PC-9 (cell line): Measurements from ENCODE around the gene OS9. TPM values are rescaled to one million over a fixed set of nuclear protein-coding genes. Genes with fewer than 3 reads are reported as not detected.

Experiments used
- BruUV-seq: library from RNA; stranded (reverse); fragments of 400-500 nt; replicated peaks from 2 replicates; lab custom pipeline; 2021; lab: Mats Ljungman, UMichigan
- CTCF ChIA-PET: fragments of 300-600 bp; sonication (Branson Sonifier 250); formaldehyde crosslinking; loops from one replicate; lab custom pipeline; 2022; ENCODE audit warnings: antibody characterized with exemption; lab: Charles Lee
- POLR2A ChIA-PET: fragments of 300-600 bp; sonication (Branson Sonifier 250); formaldehyde crosslinking; loops from one replicate; lab custom pipeline; 2022; ENCODE audit warnings: antibody characterized with exemption; ENCODE audit not compliant: unreplicated experiment; lab: Charles Lee
- DNase-seq, 2 experiments: peaks; one replicate each; pipeline versions ENCODE4 v3.0.0 to v3.0.0-alpha.2; 2015 to 2022; ENCODE audit warnings: mixed read lengths in 1 of 2
- H2AFZ ChIP-seq: fragments of 200-600 bp; sonication (generic); 2 replicates; pipeline ENCODE4 v1.8.1; 2017; ENCODE audit warnings: antibody characterized with exemption
- H3F3A ChIP-seq: fragments of 200-600 bp; sonication (generic); 2 replicates; pipeline ENCODE4 v1.8.1; 2017; ENCODE audit warnings: antibody characterized with exemption, mild to moderate bottlenecking, low read depth; ENCODE audit not compliant: insufficient read depth
- H3K27ac ChIP-seq: fragments of 200-600 bp; sonication (generic); 2 replicates; pipeline ENCODE4 v1.6.1; 2016; ENCODE audit warnings: mixed run types
- H3K27me3 ChIP-seq: fragments of 200-600 bp; sonication (generic); 2 replicates; pipeline ENCODE4 v1.6.1; 2016; ENCODE audit warnings: low read depth, mixed run types; ENCODE audit not compliant: insufficient read depth
- H3K36me3 ChIP-seq: fragments of 200-600 bp; sonication (generic); 2 replicates; pipeline ENCODE4 v1.6.1; 2016; ENCODE audit warnings: low read depth, mixed run types
- H3K4me1 ChIP-seq: fragments of 200-600 bp; sonication (generic); replicated peaks from 2 replicates; pipeline ENCODE4 v1.6.1; 2016; ENCODE audit warnings: mixed run types; ENCODE audit not compliant: insufficient read depth
- H3K4me2 ChIP-seq: fragments of 200-600 bp; sonication (generic); 2 replicates; pipeline ENCODE4 v1.6.1; 2017; ENCODE audit warnings: mixed run types
- H3K4me3 ChIP-seq: fragments of 200-600 bp; sonication (generic); 2 replicates; pipeline ENCODE4 v1.6.1; 2016; ENCODE audit warnings: mixed run types
- H3K79me2 ChIP-seq: fragments of 200-600 bp; sonication (generic); 2 replicates; pipeline ENCODE4 v1.6.1; 2017; ENCODE audit warnings: low read depth, mixed run types
- H3K9me2 ChIP-seq: fragments of 200-600 bp; sonication (generic); 2 replicates; pipeline ENCODE4 v1.8.1; 2017; ENCODE audit warnings: mild to moderate bottlenecking; ENCODE audit not compliant: insufficient read depth
- H3K9me3 ChIP-seq: fragments of 200-600 bp; sonication (generic); 2 replicates; pipeline ENCODE4 v1.8.1; 2016; ENCODE audit warnings: low read depth; ENCODE audit not compliant: insufficient read depth
- H4K20me1 ChIP-seq: fragments of 200-600 bp; sonication (generic); 2 replicates; pipeline ENCODE4 v1.8.1; 2017; ENCODE audit not compliant: insufficient read depth
- CTCF ChIP-seq: fragments of 200-600 bp; sonication (generic); conservative IDR thresholded peaks from 2 replicates; pipeline ENCODE4 v1.6.1; 2017; ENCODE audit warnings: mixed run types, antibody characterized with exemption, mild to moderate bottlenecking, moderate library complexity
- EZH2 ChIP-seq: fragments of 200-600 bp; sonication (generic); IDR thresholded peaks from 2 replicates; pipeline ENCODE4 v1.8.0; 2017; ENCODE audit warnings: antibody characterized with exemption, low read depth
- intact Hi-C: fragments of 100-400 bp; cut with micrococcal nuclease; formaldehyde crosslinking; loops from one replicate; pipeline ENCODE4 v1.10.0; 2022; ENCODE audit not compliant: unreplicated experiment
- total RNA-seq: library from RNA; stranded (reverse); gene quantifications from 2 replicates; pipeline ENCODE4 v1.2.3, GENCODE V29; 2021

Gene OS9
- total RNA-seq, 1 experiment from 2014 or later = 96.7 TPM

- H3K4me3 ChIP-seq = no peak overlapping the region
- ChIA-PET CTCF (no interaction called here), POLR2A (no interaction called here)
- BruUV-seq = no TSS peak
- DNase-seq = no peak
- intact Hi-C loops = no loop called here
- H3K4me1 ChIP-seq = peaks cover 7% of the 10 kb centered on the region
- no peaks in the 10 kb centered on the region for H3K36me3 ChIP-seq
- H4K20me1 ChIP-seq = no peaks in the 10 kb centered on the region
- H3K79me2 ChIP-seq = no peaks in the 10 kb centered on the region
- no peak overlapping the region for H3K4me2 ChIP-seq
- H3K9me3 ChIP-seq = no peaks in the 10 kb centered on the region
- no peak for TF ChIP-seq CTCF
- no peaks in the 10 kb centered on the region; the same call in 1 of the 2 replicates for H3F3A ChIP-seq
- no peak overlapping the region for H2AFZ ChIP-seq
- H3K27ac ChIP-seq = no peak overlapping the region
- peaks cover 49% of the 10 kb centered on the region for H3K27me3 ChIP-seq
- H3K9me2 ChIP-seq = no peaks in the 10 kb centered on the region
Measured at GRCh38 chr12:57688931-57689330, 5.0 kb upstream of the OS9 start.

- intact Hi-C loops = loop anchor here (2.0 to 5.0 kb wide), 3 partner anchors 60 to 230 kb away; partner anchors contain the start of gene B4GALNT1
- CTCF ChIA-PET = interaction anchor here (0.9 kb wide), 1 partner anchor 11 kb away, joined by 4 read pairs; no protein-coding TSS in a partner anchor
- BruUV-seq = no TSS peak
Measured at GRCh38 chr12:57692500-57692899, 1.4 kb upstream of the OS9 start.

GRCh38 chr12:57693317-57693658, 644 bp upstream of the OS9 start:
- H4K20me1 ChIP-seq = no peaks in the 10 kb centered on the region
- POLR2A ChIA-PET = no interaction called here
- intact Hi-C loops = loop anchor here (2.0 to 5.0 kb wide), 3 partner anchors 61 to 230 kb away; partner anchors contain the start of gene B4GALNT1
- peaks cover 13% of the 10 kb centered on the region for H3K4me1 ChIP-seq
- H3K4me2 ChIP-seq = peak overlapping the region; percentile 68
- DNase-seq = no peak
- H3K9me3 ChIP-seq = no peaks in the 10 kb centered on the region
- H3K27me3 ChIP-seq = peaks cover 15% of the 10 kb centered on the region
- TF ChIP-seq EZH2 (no peak), CTCF (no peak)
- peak overlapping the region; percentile 54; the same call in 1 of the 2 replicates for H2AFZ ChIP-seq
- CTCF ChIA-PET = no interaction called here
- peaks cover 10% of the 10 kb centered on the region for H3K79me2 ChIP-seq
- H3K36me3 ChIP-seq = peaks cover 8% of the 10 kb centered on the region; the same call in 1 of the 2 replicates
- no peaks in the 10 kb centered on the region; the same call in 1 of the 2 replicates for H3F3A ChIP-seq
- no peaks in the 10 kb centered on the region for H3K9me2 ChIP-seq
- peak overlapping the region; percentile 27; the same call in 1 of the 2 replicates for H3K4me3 ChIP-seq
- no TSS peak for BruUV-seq
- no peak overlapping the region for H3K27ac ChIP-seq

More at GRCh38 chr12:57692500-57692899, 1.4 kb upstream of the OS9 start:
- Histone ChIP-seq H3K4me1 (peaks cover 13% of the 10 kb centered on the region), H3K9me3 (no peaks in the 10 kb centered on the region), H3K4me2 (no peak overlapping the region), H3K27ac (no peak overlapping the region), H3F3A (no peaks in the 10 kb centered on the region; the same call in 1 of the 2 replicates), H3K4me3 (no peak overlapping the region), H3K9me2 (no peaks in the 10 kb centered on the region), H3K36me3 (peaks cover 8% of the 10 kb centered on the region; the same call in 1 of the 2 replicates), H2AFZ (no peak overlapping the region), H3K79me2 (peaks cover 10% of the 10 kb centered on the region), H4K20me1 (no peaks in the 10 kb centered on the region), H3K27me3 (peaks cover 23% of the 10 kb centered on the region)
- DNase-seq = no peak
- POLR2A ChIA-PET = no interaction called here
- no peak for TF ChIP-seq EZH2
